Caco-2 (cell line): ENCODE measurements around the gene TSEN2. TPM values are rescaled to one million over a fixed set of nuclear protein-coding genes. Genes with fewer than 3 reads are reported as not detected.

Experiments
- BruUV-seq: library from RNA; stranded (reverse); fragments of 400-500 nt; replicated peaks from 2 replicates; lab custom pipeline; 2021; lab: Mats Ljungman, UMichigan
- CTCF ChIA-PET: fragments of 300-600 bp; sonication (Branson Sonifier 250); formaldehyde crosslinking; loops from one replicate; lab custom pipeline; 2022; ENCODE audit warnings: antibody characterized with exemption; lab: Charles Lee
- POLR2A ChIA-PET: fragments of 300-600 bp; sonication (Branson Sonifier 250); formaldehyde crosslinking; loops from one replicate; lab custom pipeline; 2022; ENCODE audit warnings: antibody characterized with exemption; lab: Charles Lee
- DNase-seq, 2 experiments: peaks; one replicate each; pipeline versions ENCODE4 v3.0.0 to v3.0.0-alpha.2; 2020 to 2022
- H3K27me3 ChIP-seq: replicated peaks from 2 replicates; pipeline ENCODE4 v1.6.0; 2011; ENCODE audit warnings: low read length; ENCODE audit not compliant: control insufficient read depth, insufficient read depth
- H3K36me3 ChIP-seq: 2 replicates; pipeline ENCODE4 v1.5.1; 2011; ENCODE audit warnings: low read length; ENCODE audit not compliant: control insufficient read depth, insufficient read depth
- H3K4me1 ChIP-seq: fragments of 250-450 bp; sonication (Bioruptor Pico); 2 replicates; pipeline ENCODE4 v1.5.1; 2020; ENCODE audit warnings: mild to moderate bottlenecking
- H3K4me3 ChIP-seq: 2 replicates; pipeline ENCODE4 v1.5.1; 2011; ENCODE audit warnings: low read depth, mild to moderate bottlenecking, control low read depth, low read length
- H3K9me3 ChIP-seq: fragments of 250-450 bp; sonication (Bioruptor Pico); 2 replicates; pipeline ENCODE4 v1.5.1; 2020; ENCODE audit warnings: mild to moderate bottlenecking, moderate library complexity
- H3K27ac Mint-ChIP-seq: one replicate; pipeline ENCODE4 v1.8.0; 2022; ENCODE audit warnings: mixed read lengths; ENCODE audit not compliant: unreplicated experiment
- H3K27me3 Mint-ChIP-seq: one replicate; pipeline ENCODE4 v1.8.0; 2022; ENCODE audit warnings: mixed read lengths; ENCODE audit not compliant: insufficient read depth, unreplicated experiment
- H3K36me3 Mint-ChIP-seq: one replicate; pipeline ENCODE4 v1.8.0; 2022; ENCODE audit warnings: mild to moderate bottlenecking, mixed read lengths; ENCODE audit not compliant: insufficient read depth, unreplicated experiment
- H3K4me1 Mint-ChIP-seq: one replicate; pipeline ENCODE4 v1.8.0; 2022; ENCODE audit warnings: low read depth, mixed read lengths; ENCODE audit not compliant: unreplicated experiment
- H3K4me3 Mint-ChIP-seq: one replicate; pipeline ENCODE4 v1.8.0; 2022; ENCODE audit warnings: mild to moderate bottlenecking, moderate library complexity, mixed read lengths; ENCODE audit not compliant: unreplicated experiment
- H3K9me3 Mint-ChIP-seq: one replicate; pipeline ENCODE4 v1.8.0; 2022; ENCODE audit warnings: mixed read lengths; ENCODE audit not compliant: unreplicated experiment
- intact Hi-C: fragments of 100-400 bp; cut with micrococcal nuclease; formaldehyde crosslinking; loops from one replicate; pipeline ENCODE4 v1.10.0; 2022; ENCODE audit not compliant: unreplicated experiment
- total RNA-seq: library from RNA; stranded (reverse); gene quantifications from 2 replicates; pipeline ENCODE4 v1.2.3, GENCODE V29; 2022
- TF ChIP-seq, protein P1 (sequence below), 2 experiments: fragments of 200-600 bp in 1 of 2; IDR thresholded peaks; 1 replicate in 1 of 2; 2 replicates in 1 of 2; pipeline versions ENCODE4 v1.5.1 to v1.8.0; 2011 to 2022; ENCODE audit warnings: antibody characterized with exemption in 1 of 2, control low read depth in 1 of 2, inconsistent platforms in 1 of 2, low read depth in 1 of 2, low read length in 1 of 2, mild to moderate bottlenecking in 1 of 2, moderate library complexity in 1 of 2; ENCODE audit not compliant: insufficient read depth in 1 of 2, severe bottlenecking in 1 of 2, unreplicated experiment in 1 of 2

Gene TSEN2
- total RNA-seq, 1 experiment from 2014 or later = 19.6 TPM

DNA sequence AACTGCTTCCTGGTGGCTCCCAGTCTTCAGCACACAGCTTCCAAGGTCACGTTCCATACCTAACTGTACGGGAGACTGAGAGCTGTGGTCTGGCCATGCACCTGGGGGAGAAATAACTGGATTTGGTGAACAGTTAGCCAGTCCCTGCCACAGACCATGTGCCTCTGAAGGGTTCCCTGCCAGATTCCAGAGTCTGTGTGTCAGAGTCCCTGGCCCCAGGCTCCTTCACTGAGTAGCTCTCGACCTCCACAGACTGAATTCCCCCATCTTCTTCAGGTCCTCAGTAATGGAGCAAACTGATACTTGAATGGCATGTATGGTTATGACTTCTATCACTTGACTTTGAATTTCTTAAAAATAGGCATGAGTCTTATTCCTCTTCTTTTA is 43.5 kb downstream of the TSEN2 start:
- no peaks in the 10 kb centered on the region for H3K27me3 Mint-ChIP-seq
- Histone ChIP-seq H3K4me3 (no peak overlapping the region), H3K9me3 (no peaks in the 10 kb centered on the region), H3K27me3 (no peaks in the 10 kb centered on the region), H3K36me3 (peaks cover 1% of the 10 kb centered on the region; the same call in 1 of the 2 replicates), H3K4me1 (no peaks in the 10 kb centered on the region)
- no peaks in the 10 kb centered on the region for H3K4me1 Mint-ChIP-seq
- no TSS peak for BruUV-seq
- TF ChIP-seq, protein P1, sequence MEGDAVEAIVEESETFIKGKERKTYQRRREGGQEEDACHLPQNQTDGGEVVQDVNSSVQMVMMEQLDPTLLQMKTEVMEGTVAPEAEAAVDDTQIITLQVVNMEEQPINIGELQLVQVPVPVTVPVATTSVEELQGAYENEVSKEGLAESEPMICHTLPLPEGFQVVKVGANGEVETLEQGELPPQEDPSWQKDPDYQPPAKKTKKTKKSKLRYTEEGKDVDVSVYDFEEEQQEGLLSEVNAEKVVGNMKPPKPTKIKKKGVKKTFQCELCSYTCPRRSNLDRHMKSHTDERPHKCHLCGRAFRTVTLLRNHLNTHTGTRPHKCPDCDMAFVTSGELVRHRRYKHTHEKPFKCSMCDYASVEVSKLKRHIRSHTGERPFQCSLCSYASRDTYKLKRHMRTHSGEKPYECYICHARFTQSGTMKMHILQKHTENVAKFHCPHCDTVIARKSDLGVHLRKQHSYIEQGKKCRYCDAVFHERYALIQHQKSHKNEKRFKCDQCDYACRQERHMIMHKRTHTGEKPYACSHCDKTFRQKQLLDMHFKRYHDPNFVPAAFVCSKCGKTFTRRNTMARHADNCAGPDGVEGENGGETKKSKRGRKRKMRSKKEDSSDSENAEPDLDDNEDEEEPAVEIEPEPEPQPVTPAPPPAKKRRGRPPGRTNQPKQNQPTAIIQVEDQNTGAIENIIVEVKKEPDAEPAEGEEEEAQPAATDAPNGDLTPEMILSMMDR (IDR thresholded peaks at IDR 0.05; ENCODE audit: insufficient read depth in 1 of 2, low read depth in 1 of 2, low read length in 1 of 2, severe bottlenecking in 1 of 2, unreplicated experiment in 1 of 2) = no peak
- intact Hi-C loops = no loop called here
- peaks cover 16% of the 10 kb centered on the region for H3K36me3 Mint-ChIP-seq
- CTCF ChIA-PET = no interaction called here
- H3K4me3 Mint-ChIP-seq = no peak overlapping the region
- H3K27ac Mint-ChIP-seq = no peak overlapping the region
- no peaks in the 10 kb centered on the region for H3K9me3 Mint-ChIP-seq
- DNase-seq = no peak
- POLR2A ChIA-PET = no interaction called here

DNA sequence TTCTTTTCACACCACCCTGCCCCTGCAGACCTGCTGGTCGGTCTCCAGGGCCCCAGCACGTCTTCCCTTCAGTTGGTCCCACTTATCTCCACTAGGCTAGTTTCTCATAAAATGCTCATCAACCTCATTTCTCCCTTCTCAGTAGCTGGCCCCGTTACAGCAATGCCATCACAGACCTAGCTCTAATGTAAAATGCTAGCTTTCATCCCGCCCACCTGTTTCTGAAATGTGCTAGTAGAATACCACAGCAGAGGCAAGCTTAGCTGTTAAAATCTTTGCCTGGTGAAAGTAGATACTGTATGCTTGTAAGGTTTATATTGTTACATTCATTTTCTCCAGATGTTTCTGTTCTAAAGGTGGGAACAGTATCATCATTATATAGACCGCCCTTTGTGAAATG is 47.9 kb downstream of the TSEN2 start:
- H3K9me3 ChIP-seq = no peaks in the 10 kb centered on the region

DNA sequence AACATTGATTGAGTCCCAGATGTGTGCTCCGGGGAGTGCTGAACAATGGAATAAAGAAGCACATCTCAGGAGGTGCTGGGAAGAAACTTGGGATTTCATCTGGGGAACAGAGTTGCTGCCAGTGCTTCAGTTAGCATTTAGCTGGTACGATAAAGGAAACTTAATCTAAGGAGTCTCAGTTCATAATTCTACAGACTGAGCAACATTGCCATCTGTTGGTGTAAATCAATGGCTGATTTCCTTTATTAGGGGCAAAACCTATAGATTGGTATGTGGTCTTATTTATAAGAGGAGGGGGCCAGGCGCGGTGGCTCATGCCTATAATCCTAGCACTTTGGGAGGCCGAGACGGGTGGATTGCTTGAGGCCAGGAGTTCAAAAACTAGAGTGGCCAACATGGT is 52.1 kb downstream of the TSEN2 start:
- peaks cover 1% of the 10 kb centered on the region; the same call in 1 of the 2 replicates for H3K36me3 ChIP-seq
- H3K4me1 ChIP-seq = no peaks in the 10 kb centered on the region
- TF ChIP-seq, protein P1 (IDR thresholded peaks at IDR 0.05; ENCODE audit: insufficient read depth in 1 of 2, low read depth in 1 of 2, low read length in 1 of 2, severe bottlenecking in 1 of 2, unreplicated experiment in 1 of 2) = peak; percentile 14 to 34

More for the DNA sequence above, 47.9 kb downstream of the TSEN2 start:
- Mint-ChIP-seq H3K27ac (no peak overlapping the region), H3K36me3 (peaks cover 21% of the 10 kb centered on the region), H3K27me3 (no peaks in the 10 kb centered on the region), H3K4me1 (no peaks in the 10 kb centered on the region), H3K4me3 (no peak overlapping the region), H3K9me3 (no peaks in the 10 kb centered on the region)
- intact Hi-C loops = no loop called here
- POLR2A ChIA-PET = no interaction called here
- Histone ChIP-seq H3K4me1 (no peaks in the 10 kb centered on the region), H3K27me3 (no peaks in the 10 kb centered on the region), H3K4me3 (no peak overlapping the region), H3K36me3 (peaks cover 1% of the 10 kb centered on the region; the same call in 1 of the 2 replicates)
- DNase-seq = no peak
- TF ChIP-seq, protein P1 (IDR thresholded peaks at IDR 0.05; ENCODE audit: insufficient read depth in 1 of 2, low read depth in 1 of 2, low read length in 1 of 2, severe bottlenecking in 1 of 2, unreplicated experiment in 1 of 2) = no peak
- CTCF ChIA-PET = no interaction called here
- BruUV-seq = no TSS peak

More for the DNA sequence above, 52.1 kb downstream of the TSEN2 start:
- ChIA-PET CTCF (no interaction called here), POLR2A (no interaction called here)
- Mint-ChIP-seq H3K9me3 (no peaks in the 10 kb centered on the region), H3K4me3 (no peak overlapping the region), H3K4me1 (no peaks in the 10 kb centered on the region), H3K27me3 (no peaks in the 10 kb centered on the region), H3K27ac (no peak overlapping the region), H3K36me3 (peaks cover 10% of the 10 kb centered on the region)
- BruUV-seq = no TSS peak
- no peak for DNase-seq
- Histone ChIP-seq H3K27me3 (no peaks in the 10 kb centered on the region), H3K4me3 (no peak overlapping the region), H3K9me3 (no peaks in the 10 kb centered on the region)
- intact Hi-C loops = no loop called here
